ENCODE measurements around the gene ALKAL2.

ALKAL2 gene

GRCh38 chr2:270861-271260 lies 17.0 kb downstream of the ALKAL2 start:
- no peak for DNase-seq (ENCODE audit: low read depth)

GRCh38 chr2:269356-270030 lies 18.4 kb downstream of the ALKAL2 start:
- DNase-seq (ENCODE audit: low read depth), result no peak

GRCh38 chr2:268323-268722 lies 19.6 kb downstream of the ALKAL2 start:
- no peak for DNase-seq (ENCODE audit: low read depth)

DNA sequence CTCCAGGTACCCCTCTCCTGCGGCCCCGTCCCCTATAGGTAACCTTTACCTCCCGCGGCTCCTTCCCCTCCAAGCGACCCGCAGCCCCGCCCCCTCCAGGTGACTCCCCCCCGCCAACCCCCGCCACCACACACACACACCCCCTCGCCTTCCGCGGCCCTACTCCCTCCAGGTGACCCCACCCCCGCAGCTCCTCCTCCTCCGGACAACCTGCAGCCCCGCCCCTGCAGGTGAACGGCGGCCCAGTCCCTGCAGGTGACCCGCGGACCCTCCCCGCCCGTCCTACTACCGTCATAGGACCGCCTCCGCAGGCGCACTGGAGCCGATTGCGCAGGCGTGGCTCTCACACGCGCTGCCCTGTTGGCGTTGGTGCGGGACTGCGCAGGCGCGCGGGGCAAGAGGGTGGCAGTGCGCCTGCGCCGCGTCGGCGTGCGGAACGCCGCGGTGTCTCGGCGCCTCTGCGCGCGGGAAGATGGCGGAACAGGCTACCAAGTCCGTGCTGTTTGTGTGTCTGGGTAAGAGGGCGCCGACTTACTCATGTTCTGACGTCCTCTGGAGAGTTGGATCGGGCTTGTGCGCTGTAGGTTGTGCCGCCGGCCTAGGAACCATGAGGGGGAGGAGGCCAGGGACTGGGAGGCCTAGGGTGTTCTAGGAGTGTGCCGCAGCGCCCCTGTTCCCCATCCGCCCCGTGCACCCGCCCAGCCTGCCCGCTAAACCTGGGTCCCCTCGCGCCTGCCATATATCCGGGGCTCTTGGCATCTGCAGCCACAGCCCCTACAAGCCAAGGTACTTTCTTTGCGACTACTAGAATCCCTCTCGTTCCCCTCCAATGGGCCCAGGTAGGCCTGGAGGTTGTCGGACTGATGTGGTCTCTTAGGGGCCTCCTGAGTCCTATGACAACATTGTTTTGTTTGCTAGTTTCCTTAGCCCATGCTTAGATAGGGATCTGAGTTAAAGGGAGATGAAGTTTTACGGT lies 23.1 kb downstream of the ALKAL2 start, which contains the start of gene ACP1:
ACP1 (plus strand) TSS at position 455 of the 976 bp plus-strand sequence; CDS start at position 473, 18 bp downstream.
- DNase-seq (ENCODE audit: low read depth), result peak; percentile 90

GRCh38 chr2:263774-264492 lies 24.0 kb downstream of the ALKAL2 start, which contains the start of gene SH3YL1:
TSS of gene SH3YL1 (minus strand) at chr2:264032. CDS start at chr2:263984, 48 bp downstream.
- DNase-seq (ENCODE audit: low read depth), result no peak

DNA sequence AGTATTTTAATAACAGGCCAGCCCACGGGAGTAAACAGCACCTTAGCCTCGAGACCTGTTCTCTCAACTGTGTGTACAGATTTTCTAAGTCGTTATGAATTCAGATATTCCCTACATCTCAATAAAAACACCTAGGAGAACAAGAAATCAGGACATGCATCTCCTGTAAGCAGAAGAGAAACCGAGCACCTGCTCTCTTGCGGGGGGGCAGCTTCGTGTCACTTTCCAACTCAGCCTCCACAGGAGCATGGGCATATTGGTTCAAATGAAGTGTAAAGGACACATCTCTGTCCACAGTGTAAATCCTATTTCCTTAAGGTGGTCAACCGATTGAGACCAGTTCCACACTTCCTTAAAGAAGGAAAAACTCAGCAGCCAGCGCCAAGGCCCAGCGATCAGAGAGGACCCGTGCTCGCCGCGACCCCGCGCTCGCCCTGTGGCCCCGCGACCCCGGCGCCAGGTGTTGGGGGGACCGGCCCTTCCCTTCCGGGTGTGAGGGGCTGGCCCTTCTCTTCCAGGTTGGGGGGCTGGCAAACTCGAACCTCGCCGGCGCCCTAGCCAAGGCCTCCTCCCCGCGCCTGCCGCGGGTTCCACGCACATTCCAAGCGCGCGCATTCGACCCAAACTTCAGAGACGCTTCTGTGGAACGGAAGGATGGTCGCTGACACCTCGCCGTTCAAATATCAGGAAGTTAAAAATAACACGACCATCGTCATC lies 24.7 kb downstream of the ALKAL2 start:
- no peak for DNase-seq (ENCODE audit: low read depth)

DNA sequence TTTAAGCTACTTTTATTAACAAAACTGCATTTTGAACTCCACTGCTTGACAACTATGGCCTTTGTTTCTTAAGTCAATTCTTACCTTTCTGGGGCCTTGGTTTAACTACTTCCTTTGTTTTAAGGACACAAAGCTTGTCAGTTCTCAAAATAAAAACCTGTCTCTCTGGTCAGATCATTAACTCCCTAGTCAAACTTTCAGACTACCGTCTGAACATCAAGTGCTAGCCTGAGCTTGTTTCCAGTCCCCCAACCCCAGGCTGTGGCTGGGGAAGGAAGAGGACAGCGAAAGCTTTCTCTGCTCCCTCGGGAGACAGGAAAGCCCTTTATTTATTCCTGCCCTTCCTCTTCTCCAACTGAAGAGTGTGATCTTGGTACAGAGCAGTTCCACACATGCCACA lies 25.8 kb downstream of the ALKAL2 start:
- no peak for DNase-seq (ENCODE audit: low read depth)

GRCh38 chr2:260507-261161 lies 27.3 kb downstream of the ALKAL2 start:
- DNase-seq (ENCODE audit: low read depth), result no peak

DNA sequence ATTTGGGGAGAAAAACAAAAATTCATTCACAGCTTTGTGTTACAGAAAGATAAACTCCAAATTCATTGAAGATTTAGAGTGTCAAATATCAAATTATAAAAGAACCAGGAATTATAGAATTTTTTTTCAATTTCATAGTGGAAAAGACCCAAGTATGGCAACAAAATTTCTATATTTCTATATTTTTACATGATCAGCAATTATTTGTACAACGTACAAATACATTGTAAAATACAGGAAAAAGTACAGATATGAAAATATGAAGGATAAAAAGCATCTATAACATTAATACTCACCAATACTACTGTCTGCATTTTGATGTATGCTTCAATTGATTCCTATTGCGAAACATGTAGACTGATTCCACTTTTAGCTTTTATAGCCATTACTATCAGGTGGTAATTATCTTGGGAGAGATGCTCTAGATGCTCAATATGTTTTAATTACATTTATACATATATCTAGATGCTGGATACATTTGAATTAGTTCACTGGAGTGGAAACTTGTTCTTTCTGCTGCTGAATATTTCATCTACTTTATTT lies 28.0 kb downstream of the ALKAL2 start:
- no peak for DNase-seq (ENCODE audit: low read depth)

GRCh38 chr2:258933-259332 lies 29.0 kb downstream of the ALKAL2 start:
- DNase-seq (ENCODE audit: low read depth), result no peak

DNA sequence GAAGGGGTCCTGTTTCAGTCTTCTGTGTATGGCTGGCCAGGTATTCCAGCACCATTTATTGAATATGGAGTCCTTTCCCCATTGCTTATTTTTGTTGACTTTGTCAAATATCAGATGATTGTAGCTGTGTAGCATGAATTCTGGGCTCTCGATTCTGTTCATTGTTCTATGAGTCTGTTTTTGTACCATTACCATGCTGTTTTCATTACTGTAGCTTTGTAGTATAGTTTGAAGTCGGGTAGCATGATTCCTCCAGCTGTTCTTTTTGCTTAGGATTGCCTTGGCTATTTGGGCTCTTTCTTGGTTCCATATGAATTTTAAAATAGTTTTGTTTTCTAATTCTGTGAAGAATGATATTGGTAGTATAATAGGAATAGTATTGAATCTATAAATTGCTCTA lies 30.0 kb downstream of the ALKAL2 start:
- DNase-seq (ENCODE audit: low read depth), result no peak

- DNase-seq (ENCODE audit: low read depth), result no peak
Measured at GRCh38 chr2:257429-257828, 30.5 kb downstream of the ALKAL2 start.

DNA sequence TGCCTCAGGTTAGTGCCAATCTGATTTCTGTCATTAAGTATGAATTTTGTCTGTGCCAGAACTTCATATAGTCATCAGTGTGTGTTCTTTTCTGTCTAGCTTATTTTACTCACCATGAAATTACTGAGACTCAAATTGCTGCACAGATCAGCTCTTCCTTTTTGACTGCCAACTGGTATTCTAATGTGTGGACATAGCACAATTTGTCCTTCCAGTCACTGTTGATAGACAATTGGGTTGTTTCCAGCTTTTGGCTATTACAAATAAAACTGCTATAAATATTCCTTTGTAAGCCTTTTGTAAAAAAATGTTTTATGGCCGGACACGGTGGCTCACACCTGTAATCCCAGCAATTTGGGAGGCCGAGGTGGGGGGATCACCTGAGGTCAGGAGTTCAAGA lies 31.8 kb downstream of the ALKAL2 start:
- no peak for DNase-seq (ENCODE audit: low read depth)

DNA sequence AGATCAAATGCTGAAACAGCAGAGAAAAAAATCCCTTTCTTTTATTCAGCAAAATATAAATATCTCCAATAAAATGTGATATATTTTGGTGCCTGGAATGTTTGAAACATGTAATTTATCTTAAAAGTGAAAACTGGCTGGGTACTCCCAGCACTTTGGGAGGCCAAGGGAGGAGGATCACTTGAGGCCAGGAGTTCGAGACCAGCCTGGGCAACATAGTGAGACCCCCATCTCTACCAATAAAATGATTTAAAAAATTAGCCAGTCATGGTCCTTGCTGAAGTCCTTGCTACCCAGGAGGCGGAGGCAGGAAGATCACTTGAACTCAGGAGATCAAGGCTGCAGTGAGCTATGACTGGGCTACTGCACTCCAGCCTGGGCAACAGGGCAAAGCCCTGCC lies 32.7 kb downstream of the ALKAL2 start:
- DNase-seq (ENCODE audit: low read depth), result no peak

DNA sequence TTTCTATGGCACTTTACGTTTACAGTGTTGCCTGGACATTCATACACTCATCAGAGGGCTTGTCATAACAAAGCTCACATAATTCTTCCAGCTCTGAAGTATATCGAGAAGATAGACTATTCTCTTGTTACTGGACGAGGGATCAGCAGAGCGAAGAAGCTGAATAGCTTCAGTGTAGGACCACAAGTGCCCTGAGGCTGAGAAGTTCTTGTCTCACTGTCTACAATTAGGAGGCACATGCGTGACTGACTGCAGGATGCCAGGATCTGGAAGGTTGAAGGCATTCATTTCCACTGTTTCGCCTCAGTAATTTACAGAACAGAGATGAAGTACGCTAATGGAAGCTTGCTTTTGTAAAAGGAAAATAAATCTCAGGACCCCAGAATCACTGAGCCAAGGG lies 33.6 kb downstream of the ALKAL2 start:
- no peak for DNase-seq (ENCODE audit: low read depth)

DNA sequence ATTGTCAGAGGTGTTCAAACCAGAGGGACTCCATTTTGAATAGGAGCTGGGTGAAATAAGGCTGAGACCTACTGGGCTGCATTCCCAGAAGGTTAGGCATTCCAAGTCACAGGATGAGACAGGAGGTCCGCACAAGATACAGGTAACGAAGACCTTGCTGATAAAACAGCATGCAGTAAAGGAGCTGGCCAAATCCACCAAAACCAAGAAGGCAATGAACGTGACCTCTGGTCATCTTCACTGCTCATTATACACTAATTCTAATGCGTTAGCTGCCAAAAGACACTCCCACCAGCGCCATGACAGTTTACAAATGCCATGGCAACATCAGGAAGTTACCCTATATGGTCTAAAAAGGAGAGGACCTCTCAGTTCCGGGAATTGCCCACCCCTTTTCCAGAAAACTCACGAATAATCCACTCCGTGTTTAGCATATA lies 34.7 kb downstream of the ALKAL2 start:
- DNase-seq (ENCODE audit: low read depth), result no peak

DNA sequence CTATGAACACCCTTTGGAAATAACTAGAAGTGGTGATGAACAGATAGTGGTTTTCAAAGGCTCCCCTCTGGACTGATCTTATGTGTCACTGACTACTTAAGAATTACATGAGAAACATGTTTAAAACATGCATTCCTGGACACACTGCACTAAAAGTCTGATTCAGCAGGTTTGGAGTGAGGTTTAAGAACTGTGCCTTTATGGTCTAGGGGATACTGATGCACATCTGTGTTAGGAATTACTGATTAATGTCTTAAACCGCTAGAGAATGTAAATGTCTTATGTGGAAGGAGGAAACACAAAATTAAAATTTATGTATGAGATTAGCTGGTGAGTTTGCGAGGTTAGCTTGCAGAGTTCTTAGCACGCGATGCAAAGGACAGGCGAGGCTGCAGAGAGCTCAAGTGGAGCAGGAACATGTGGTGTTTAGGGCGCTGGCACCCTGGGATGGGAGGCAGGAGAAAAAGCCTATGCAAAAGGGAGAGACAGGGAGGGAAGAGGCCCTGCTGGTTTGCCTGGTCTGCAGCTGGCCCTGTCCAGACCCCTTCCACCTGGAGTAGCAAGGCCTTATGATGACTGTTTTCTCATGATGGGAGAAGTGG lies 35.8 kb downstream of the ALKAL2 start:
- no peak for DNase-seq (ENCODE audit: low read depth)

DNA sequence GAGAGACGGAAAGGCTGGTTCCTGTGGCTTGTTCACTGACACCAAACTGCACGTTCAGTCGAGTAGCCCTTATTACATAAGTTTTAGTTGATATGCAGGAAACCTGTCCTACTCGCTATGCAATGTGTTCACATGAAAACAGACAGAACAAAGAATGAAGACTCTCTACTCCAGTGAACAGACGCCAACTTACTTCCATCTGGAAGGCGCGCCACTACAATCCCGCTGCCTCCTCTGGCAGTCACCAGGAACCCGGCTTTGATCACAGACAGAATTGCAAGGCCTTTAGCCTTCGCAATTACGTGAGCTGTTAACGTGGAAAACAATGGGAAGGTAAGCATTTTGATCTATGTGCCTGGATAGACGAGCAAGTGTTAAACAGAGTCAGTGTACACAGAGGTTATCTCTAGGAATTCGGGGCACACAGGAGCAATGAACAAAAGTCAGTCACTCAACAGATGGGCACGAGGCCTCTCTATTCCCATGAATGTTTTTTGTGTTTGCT lies 38.3 kb downstream of the ALKAL2 start:
- DNase-seq (ENCODE audit: low read depth), result no peak

DNA sequence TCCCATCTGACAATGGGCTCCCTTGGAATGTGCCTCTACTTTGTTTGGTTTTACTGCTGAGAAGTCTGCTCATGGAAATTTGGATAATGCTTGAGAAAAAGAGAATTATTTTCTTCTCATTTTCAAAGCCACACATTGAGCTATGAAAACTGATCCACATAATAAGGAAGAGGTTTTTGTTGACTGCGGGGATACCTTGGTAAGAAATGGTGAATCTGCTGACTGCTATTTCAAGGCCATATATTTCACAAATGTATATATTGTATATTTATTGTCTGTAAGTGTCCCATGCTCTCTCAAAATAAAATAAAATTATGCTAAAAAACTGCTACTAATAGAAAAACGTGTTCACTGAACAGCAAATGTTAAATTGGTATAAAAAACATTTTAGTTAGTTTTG lies 39.2 kb downstream of the ALKAL2 start:
- DNase-seq (ENCODE audit: low read depth), result no peak

GRCh38 chr2:246489-247144 lies 41.3 kb downstream of the ALKAL2 start:
- DNase-seq (ENCODE audit: low read depth), result no peak
